Spinal cord (tissue), 10 donors: Measurements from ENCODE around the gene SSNA1. TPM values are rescaled to one million over a fixed set of nuclear protein-coding genes. Genes with fewer than 3 reads are reported as not detected.

ENCODE experiments used
- DNase-seq, 6 donors: peaks; one replicate each; pipeline versions ENCODE4 v3.0.0 to v3.0.0-alpha.2; 2013 to 2015; ENCODE audit warnings: low spot score in 6 of 6, low read depth in 4 of 6
- H3K27ac ChIP-seq: one replicate; pipeline ENCODE4 v1.5.1; 2013; ENCODE audit warnings: low read depth, low read length, control low read depth
- H3K27me3 ChIP-seq: one replicate; pipeline ENCODE4 v1.6.1; 2013; ENCODE audit warnings: low read length; ENCODE audit not compliant: control insufficient read depth, insufficient read depth
- H3K36me3 ChIP-seq: one replicate; pipeline ENCODE4 v1.6.1; 2013; ENCODE audit warnings: low read length; ENCODE audit not compliant: control insufficient read depth, insufficient read depth
- H3K4me1 ChIP-seq: one replicate; pipeline ENCODE4 v1.6.1; 2013; ENCODE audit warnings: low read length; ENCODE audit not compliant: control insufficient read depth, insufficient read depth
- H3K4me3 ChIP-seq: one replicate; pipeline ENCODE4 v1.5.1; 2013; ENCODE audit warnings: low read depth, low read length, control low read depth
- H3K9me3 ChIP-seq: one replicate; pipeline ENCODE4 v1.6.1; 2013; ENCODE audit warnings: low read length; ENCODE audit not compliant: control insufficient read depth, insufficient read depth
- WGBS: methylation state at CpG from one replicate; pipeline ENCODE4 v1.1.5; 2013; ENCODE audit warnings: missing lambda C conversion rate; ENCODE audit not compliant: insufficient coverage; 5-methylcytosine and 5-hydroxymethylcytosine counted together
- polyA plus RNA-seq, 2 donors: library from polyadenylated mRNA; unstranded; fragments of 120-200 nt; gene quantifications; one replicate each; pipeline ENCODE4 v1.2.1, GENCODE V29; 2013; ENCODE audit not compliant: insufficient read length in 2 of 2
- total RNA-seq, 2 donors: library from RNA; depleted of rRNA in 1 of 2; stranded (reverse); fragments of 120-200 nt in 1 of 2; fragments of >200 nt in 1 of 2; gene quantifications; one replicate each; pipeline versions ENCODE4 v1.2.3 to v1.2.4, GENCODE V29; 2013 to 2014
- donor health status: healthy.

The SSNA1 gene
- total and polyA plus RNA-seq, 4 donors = 28.1 to 66.9 (median 58.8) TPM

DNA sequence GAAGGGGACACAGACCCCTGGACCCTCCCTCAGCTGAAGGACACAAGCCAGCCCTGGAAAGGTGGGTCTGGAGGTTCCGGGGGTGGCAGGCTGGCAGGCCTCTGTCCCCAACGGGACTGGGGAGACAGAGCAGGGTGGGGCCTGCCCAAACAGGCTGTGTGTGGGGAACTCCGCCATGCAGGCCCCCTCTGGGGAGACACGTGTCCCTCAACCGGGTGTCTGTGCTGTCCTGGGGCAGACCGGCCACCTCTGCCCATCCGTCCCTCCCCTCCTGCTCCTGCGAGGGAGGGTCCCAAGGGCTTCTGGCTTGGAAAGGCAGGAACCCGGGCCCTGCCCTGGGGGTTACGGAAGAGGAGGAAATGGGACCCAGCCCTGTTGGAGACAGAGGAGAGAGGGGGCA is 43.6 kb downstream of the SSNA1 start:
- 84% methylated on average over 5 of the region's 10 CpGs for WGBS
- Histone ChIP-seq H3K27ac (no peak overlapping the region), H3K4me1 (peaks cover 27% of the 10 kb centered on the region), H3K4me3 (no peak overlapping the region), H3K9me3 (no peaks in the 10 kb centered on the region), H3K36me3 (peaks cover 27% of the 10 kb centered on the region), H3K27me3 (no peaks in the 10 kb centered on the region)
- DNase-seq = no peak

DNA sequence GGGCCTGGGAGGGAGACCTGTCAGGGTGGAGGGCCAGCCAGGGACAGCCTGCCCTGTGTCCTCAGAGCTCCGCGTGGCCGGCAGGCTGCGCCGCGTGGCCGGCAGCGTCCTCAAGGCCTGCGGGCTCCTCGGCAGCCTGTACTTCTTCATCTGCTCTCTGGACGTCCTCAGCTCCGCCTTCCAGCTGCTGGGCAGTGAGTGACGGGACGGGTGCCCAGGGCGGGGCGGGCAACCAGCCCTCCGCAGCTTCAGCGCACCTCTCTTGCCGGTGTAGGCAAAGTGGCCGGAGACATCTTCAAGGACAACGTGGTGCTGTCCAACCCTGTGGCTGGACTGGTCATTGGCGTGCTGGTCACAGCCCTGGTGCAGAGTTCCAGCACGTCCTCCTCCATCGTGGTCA is 44.0 kb downstream of the SSNA1 start:
- Histone ChIP-seq H3K4me1 (peaks cover 27% of the 10 kb centered on the region), H3K36me3 (peaks cover 28% of the 10 kb centered on the region)
- WGBS = 80% methylated on average over 24 of the region's 24 CpGs

DNA sequence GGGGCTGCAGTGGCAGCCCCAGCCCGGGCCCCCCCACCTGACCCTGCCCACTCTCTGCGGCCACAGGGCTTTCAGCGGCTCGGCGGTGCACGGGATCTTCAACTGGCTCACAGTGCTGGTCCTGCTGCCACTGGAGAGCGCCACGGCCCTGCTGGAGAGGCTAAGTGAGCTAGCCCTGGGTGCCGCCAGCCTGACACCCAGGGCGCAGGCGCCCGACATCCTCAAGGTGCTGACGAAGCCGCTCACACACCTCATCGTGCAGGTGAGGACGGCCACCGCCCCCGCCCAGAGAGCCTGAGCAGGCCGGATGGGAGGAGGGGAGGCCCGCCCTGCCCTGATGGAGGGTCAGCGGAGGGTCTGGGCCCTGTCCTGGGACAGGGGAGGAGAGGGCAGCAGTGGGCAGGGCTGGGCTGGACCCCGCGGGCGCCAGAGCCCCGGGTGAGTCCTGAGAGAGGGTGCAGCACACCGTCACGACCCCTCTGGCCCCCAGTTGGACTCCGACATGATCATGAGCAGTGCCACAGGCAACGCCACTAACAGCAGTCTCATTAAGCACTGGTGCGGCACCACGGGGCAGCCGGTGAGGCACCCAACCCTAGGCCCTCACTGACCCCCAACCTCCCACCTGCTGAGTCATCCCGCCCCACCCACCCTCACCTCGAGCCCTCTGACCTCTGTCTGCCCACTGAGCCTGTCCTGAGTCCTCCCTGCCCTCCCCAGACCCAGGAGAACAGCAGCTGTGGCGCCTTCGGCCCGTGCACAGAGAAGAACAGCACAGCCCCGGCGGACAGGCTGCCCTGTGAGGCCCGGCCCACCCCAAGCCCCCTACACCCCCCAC is 44.9 kb downstream of the SSNA1 start:
- Histone ChIP-seq H3K36me3 (peaks cover 36% of the 10 kb centered on the region), H3K4me3 (no peak overlapping the region), H3K4me1 (peaks cover 33% of the 10 kb centered on the region), H3K9me3 (no peaks in the 10 kb centered on the region), H3K27ac (no peak overlapping the region), H3K27me3 (no peaks in the 10 kb centered on the region)
- DNase-seq = no peak
- 82% methylated on average over 35 of the region's 40 CpGs for WGBS

More for the DNA sequence above, 44.0 kb downstream of the SSNA1 start:
- H3K4me3 ChIP-seq = no peak overlapping the region
- no peaks in the 10 kb centered on the region for H3K27me3 ChIP-seq
- no peaks in the 10 kb centered on the region for H3K9me3 ChIP-seq
- DNase-seq = no peak
- no peak overlapping the region for H3K27ac ChIP-seq

DNA sequence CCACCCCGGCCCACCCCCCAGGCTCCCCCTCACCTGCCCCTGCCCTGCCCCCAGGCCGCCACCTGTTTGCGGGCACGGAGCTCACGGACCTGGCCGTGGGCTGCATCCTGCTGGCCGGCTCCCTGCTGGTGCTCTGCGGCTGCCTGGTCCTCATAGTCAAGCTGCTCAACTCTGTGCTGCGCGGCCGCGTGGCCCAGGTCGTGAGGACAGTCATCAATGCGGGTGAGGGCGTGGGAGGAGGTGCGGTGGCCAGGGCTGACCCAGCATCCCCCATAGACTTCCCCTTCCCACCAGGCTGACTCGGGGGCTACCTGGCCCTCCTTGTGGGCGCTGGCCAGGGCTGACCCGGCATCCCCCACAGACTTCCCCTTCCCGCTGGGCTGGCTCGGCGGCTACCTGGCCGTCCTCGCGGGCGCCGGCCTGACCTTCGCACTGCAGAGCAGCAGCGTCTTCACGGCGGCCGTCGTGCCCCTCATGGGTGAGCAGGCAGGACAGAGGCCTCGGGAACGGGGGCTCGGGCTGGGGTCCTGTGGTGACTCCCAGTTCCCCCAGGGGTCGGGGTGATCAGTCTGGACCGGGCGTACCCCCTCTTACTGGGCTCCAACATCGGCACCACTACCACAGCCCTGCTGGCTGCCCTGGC is 45.7 kb downstream of the SSNA1 start:
- Histone ChIP-seq H3K27me3 (no peaks in the 10 kb centered on the region), H3K4me3 (no peak overlapping the region), H3K27ac (no peak overlapping the region), H3K4me1 (peaks cover 42% of the 10 kb centered on the region), H3K9me3 (no peaks in the 10 kb centered on the region), H3K36me3 (peaks cover 43% of the 10 kb centered on the region)
- WGBS = 62% methylated on average over 37 of the region's 40 CpGs
- DNase-seq = no peak

DNA sequence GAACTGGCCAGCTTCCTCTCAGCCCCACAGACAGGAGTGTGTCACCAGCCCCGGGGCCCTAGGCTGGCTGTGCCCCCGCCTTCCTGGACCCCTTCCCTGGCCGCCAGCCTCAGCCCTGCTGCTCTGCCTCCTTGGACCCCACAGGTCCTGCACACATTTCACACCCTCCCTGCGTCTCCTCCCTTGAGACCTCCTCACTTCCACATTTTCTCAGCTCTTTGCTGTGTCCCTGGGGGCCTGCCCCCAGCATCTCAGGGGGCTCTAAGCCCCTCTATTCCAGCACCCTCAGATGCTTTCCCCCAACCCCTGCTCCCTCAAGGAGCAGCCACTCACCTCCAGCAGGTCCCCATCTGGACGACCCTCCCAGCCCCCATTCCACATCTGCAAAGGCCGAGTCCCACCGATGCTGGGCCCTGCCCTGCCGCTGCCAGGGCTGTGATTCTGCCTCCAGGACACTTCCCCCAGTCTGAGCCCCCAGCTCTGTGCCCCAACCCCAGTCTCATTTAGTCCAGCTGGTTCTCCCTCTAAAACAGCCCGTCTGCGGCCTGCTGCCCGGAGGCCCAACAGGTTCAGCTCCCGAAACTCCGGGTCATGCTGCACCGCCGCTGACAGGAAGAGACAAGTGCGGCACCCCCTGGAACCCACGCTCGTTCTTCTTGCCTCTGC is 46.4 kb downstream of the SSNA1 start:
- WGBS = 82% methylated on average over 17 of the region's 18 CpGs
- Histone ChIP-seq H3K27me3 (no peaks in the 10 kb centered on the region), H3K4me3 (no peak overlapping the region), H3K4me1 (peaks cover 49% of the 10 kb centered on the region), H3K36me3 (peaks cover 43% of the 10 kb centered on the region), H3K9me3 (no peaks in the 10 kb centered on the region), H3K27ac (no peak overlapping the region)
- DNase-seq = no peak

DNA sequence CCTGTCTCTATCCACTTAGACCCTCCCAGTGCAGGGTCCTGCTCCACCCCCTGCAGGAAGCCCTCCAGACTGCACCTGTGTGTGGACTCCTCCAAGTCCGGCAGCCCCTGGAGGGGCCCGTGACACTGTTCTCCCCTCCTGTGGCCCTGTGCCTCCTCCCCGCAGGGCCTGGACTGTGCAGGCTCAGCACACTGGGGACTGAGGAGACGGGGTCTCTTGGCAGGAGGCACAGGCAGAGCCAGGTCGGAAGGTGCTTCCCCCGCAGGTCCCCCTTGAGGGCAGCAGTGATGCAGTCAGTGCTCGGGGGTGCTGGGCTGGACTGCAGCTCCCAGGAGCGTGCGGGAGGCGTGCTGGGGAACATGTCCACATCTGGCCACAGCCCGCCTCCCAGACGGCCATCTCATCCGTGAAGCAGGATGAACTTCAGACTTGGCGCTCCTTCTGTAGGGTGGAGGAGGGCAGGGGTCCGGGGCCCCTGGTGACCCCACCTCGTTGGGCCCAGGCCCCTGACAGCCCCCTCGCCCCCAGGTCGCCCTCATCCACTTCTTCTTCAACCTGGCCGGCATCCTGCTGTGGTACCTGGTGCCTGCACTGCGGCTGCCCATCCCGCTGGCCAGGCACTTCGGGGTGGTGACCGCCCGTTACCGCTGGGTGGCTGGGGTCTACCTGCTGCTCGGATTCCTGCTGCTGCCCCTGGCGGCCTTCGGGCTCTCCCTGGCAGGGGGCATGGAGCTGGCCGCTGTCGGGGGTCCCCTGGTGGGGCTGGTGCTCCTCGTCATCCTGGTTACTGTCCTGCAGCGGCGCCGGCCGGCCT is 47.2 kb downstream of the SSNA1 start:
- no peak overlapping the region for H3K4me3 ChIP-seq
- H3K27ac ChIP-seq = no peak overlapping the region
- no peaks in the 10 kb centered on the region for H3K9me3 ChIP-seq
- peaks cover 43% of the 10 kb centered on the region for H3K36me3 ChIP-seq
- DNase-seq = no peak
- H3K4me1 ChIP-seq = peaks cover 52% of the 10 kb centered on the region
- H3K27me3 ChIP-seq = no peaks in the 10 kb centered on the region
- 75% methylated on average over 32 of the region's 35 CpGs for WGBS

DNA sequence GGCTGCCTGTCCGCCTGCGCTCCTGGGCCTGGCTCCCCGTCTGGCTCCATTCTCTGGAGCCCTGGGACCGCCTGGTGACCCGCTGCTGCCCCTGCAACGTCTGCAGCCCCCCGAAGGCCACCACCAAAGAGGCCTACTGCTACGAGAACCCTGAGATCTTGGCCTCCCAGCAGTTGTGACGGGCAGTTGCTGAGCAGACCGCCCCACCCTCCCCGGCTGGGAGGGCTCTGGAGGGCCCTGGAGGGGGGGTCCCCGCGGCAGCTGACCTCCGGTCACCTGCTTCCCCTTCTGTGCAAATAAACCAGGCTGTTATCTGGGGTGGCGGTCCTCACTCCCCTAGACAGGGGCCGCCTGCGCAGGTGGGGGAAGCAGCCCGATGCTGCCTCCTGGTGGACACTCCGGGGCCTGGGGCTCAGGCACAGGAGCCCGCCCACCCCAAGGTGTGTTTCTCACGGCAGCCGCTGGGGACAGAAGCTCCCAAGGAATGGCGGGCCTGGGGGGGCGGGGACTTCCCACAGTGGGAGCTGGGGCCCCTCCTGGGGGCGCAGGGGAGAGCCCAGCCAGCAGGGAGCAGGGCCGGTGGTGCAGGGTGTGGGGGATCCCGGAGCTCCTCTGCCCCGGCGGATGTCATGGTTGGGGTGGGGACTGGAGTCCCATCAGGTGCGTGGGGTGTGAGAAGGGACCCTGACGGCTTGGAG is 47.9 kb downstream of the SSNA1 start:
- H3K4me1 ChIP-seq = peaks cover 52% of the 10 kb centered on the region
- no peak overlapping the region for H3K27ac ChIP-seq
- H3K36me3 ChIP-seq = peaks cover 43% of the 10 kb centered on the region
- H3K27me3 ChIP-seq = no peaks in the 10 kb centered on the region
- no peaks in the 10 kb centered on the region for H3K9me3 ChIP-seq
- WGBS = 14% methylated on average over 28 of the region's 31 CpGs
- H3K4me3 ChIP-seq = no peak overlapping the region
- peak in 2 of 6 donors; percentile 82 to 83 for DNase-seq

DNA sequence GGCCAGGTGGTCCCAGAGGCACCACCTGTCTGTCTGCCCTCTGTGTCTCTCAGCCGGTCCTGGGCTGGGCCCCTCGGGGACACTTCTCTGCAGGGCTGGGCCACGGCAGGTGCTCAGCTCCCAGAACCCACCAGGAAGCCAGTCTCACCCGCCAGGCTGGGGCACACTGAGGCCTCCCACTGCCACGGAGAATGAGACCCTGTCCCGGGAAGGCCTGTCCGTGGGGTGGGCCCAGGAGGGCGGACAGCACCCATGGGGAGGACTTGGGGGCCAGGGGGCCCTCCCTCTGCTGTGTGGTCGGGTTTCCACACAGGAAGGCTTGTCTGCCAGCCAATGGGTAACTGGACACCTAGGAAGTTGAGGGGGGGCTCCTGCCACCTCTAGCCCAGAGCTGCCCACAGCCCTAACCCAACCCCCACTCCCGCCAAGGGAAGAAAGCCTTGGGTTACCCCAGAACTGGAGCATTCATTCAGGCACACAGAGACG is 48.5 kb downstream of the SSNA1 start:
- Histone ChIP-seq H3K4me1 (peaks cover 54% of the 10 kb centered on the region), H3K36me3 (peaks cover 46% of the 10 kb centered on the region), H3K27ac (peak overlapping the region; percentile 58), H3K27me3 (no peaks in the 10 kb centered on the region), H3K9me3 (no peaks in the 10 kb centered on the region), H3K4me3 (no peak overlapping the region)
- 32% methylated on average over 10 of the region's 11 CpGs for WGBS
- DNase-seq = no peak
